BJ (cell line): ENCODE results near the gene MARCHF3. TPM values are rescaled to one million over a fixed set of nuclear protein-coding genes. Genes with fewer than 3 reads are reported as not detected.

ENCODE experiments used
- CTCF ChIA-PET: fragments of 350-600 bp; formaldehyde crosslinking; extraction: SDS; loops from one replicate; lab custom pipeline; 2021; ENCODE audit warnings: antibody characterized with exemption, inconsistent platforms; lab: Yijun Ruan, JAX
- POLR2A ChIA-PET: fragments of 300-600 bp; sonication (Branson Sonifier 250); formaldehyde crosslinking; extraction: SDS; loops from one replicate; lab custom pipeline; 2021; ENCODE audit warnings: antibody characterized with exemption; lab: Charles Lee
- DNase-seq: peaks from one replicate; pipeline ENCODE4 v3.0.0-alpha.2; 2011; ENCODE audit warnings: low read depth
- H3K27me3 ChIP-seq: 2 replicates; pipeline ENCODE4 v1.6.0; 2011; ENCODE audit warnings: low read length; ENCODE audit not compliant: control insufficient read depth, insufficient read depth
- H3K36me3 ChIP-seq: 2 replicates; pipeline ENCODE4 v1.5.1; 2011; ENCODE audit warnings: low read length; ENCODE audit not compliant: control insufficient read depth, insufficient read depth
- H3K4me3 ChIP-seq: 2 replicates; pipeline ENCODE4 v1.5.1; 2011; ENCODE audit warnings: low read depth, mild to moderate bottlenecking, control low read depth, low read length
- polyA plus RNA-seq: library from polyadenylated mRNA; depleted of rRNA; stranded (reverse); fragments of >200 nt; gene quantifications from 2 replicates; pipeline ENCODE4 v1.2.3, GENCODE V29; 2011
- TF ChIP-seq, protein P1 (sequence below): IDR thresholded peaks from 2 replicates; pipeline ENCODE4 v1.5.1; 2011; ENCODE audit warnings: low read depth, mild to moderate bottlenecking, control low read depth, inconsistent platforms, low read length, moderate library complexity; ENCODE audit not compliant: insufficient read depth

MARCHF3 gene
- polyA plus RNA-seq, 1 experiment, result 8.6 TPM

DNA sequence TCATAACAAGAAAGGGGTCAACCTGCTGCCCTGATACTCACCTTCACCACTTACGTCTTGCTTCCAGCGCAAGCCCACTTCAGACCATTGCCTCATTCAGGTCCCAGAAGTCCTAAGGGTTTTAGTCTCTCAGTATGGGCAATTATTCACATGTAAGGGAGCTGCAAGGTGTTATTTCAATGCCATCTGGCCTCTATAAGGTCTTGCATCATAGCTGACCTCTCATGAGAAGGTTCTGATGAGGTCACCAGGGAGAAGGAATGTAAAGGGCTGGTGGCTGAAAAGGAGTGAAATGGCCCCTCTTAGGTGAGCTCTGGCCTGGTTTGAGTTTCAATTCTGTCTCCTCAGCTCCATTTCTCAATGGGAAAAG is 1.5 kb upstream of the MARCHF3 start:
- TF ChIP-seq, protein P1, sequence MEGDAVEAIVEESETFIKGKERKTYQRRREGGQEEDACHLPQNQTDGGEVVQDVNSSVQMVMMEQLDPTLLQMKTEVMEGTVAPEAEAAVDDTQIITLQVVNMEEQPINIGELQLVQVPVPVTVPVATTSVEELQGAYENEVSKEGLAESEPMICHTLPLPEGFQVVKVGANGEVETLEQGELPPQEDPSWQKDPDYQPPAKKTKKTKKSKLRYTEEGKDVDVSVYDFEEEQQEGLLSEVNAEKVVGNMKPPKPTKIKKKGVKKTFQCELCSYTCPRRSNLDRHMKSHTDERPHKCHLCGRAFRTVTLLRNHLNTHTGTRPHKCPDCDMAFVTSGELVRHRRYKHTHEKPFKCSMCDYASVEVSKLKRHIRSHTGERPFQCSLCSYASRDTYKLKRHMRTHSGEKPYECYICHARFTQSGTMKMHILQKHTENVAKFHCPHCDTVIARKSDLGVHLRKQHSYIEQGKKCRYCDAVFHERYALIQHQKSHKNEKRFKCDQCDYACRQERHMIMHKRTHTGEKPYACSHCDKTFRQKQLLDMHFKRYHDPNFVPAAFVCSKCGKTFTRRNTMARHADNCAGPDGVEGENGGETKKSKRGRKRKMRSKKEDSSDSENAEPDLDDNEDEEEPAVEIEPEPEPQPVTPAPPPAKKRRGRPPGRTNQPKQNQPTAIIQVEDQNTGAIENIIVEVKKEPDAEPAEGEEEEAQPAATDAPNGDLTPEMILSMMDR, result no peak
- CTCF ChIA-PET, result interaction anchor here (0.8 to 1.3 kb wide), 3 partner anchors 20 to 185 kb away, joined by 3 read pairs; no protein-coding TSS in a partner anchor

DNA sequence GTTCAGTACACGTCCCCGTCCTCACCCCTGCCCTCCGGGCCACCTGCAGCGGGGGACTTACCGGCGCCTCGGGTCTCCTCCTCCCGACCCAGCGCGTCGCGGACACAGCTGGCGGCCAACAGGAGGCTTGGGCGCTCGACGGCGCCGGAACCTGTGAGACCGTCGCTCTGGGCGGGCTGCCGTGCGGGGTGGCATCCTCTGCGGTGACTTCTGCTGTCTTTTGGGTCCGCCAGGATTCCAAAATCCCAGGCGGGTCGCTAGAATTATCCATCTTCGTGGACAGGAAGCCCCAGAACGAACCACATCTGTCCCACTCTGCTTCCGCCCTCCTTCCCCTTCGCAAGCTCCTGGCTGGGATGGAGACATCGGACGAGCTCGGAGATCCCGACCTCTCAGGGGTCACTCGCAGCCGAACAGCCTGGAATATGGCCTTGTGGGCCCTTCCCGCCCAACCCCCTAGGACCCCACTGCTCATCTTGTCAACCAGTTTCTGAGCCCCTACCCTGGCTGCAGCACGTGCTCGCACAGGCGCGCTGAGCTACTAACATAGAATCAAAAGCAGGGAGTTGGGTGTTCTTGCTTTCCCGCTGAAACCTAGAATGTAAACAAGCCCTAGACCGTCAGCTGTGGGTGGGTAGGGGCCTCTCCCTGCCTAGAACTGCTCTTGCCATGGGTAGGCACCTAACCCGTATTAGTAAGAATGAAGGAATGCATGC is 947 bp upstream of the MARCHF3 start:
- Histone ChIP-seq H3K36me3 (no peaks in the 10 kb centered on the region), H3K27me3 (no peaks in the 10 kb centered on the region), H3K4me3 (peak overlapping the region; percentile 91)
- ChIA-PET POLR2A (no interaction called here), CTCF (interaction anchor here (0.7 to 1.3 kb wide), 6 partner anchors 20 to 294 kb away, joined by 3 read pairs; no protein-coding TSS in a partner anchor)
- TF ChIP-seq, protein P1, result no peak
- DNase-seq, result no peak

More for the DNA sequence above, 1.5 kb upstream of the MARCHF3 start:
- POLR2A ChIA-PET, result interaction anchor here (0.5 kb wide), 1 partner anchor 722 kb away, joined by 8 read pairs; no protein-coding TSS in a partner anchor
- no peak overlapping the region for H3K4me3 ChIP-seq
- no peaks in the 10 kb centered on the region for H3K27me3 ChIP-seq
- H3K36me3 ChIP-seq, result no peaks in the 10 kb centered on the region
- no peak for DNase-seq

DNA sequence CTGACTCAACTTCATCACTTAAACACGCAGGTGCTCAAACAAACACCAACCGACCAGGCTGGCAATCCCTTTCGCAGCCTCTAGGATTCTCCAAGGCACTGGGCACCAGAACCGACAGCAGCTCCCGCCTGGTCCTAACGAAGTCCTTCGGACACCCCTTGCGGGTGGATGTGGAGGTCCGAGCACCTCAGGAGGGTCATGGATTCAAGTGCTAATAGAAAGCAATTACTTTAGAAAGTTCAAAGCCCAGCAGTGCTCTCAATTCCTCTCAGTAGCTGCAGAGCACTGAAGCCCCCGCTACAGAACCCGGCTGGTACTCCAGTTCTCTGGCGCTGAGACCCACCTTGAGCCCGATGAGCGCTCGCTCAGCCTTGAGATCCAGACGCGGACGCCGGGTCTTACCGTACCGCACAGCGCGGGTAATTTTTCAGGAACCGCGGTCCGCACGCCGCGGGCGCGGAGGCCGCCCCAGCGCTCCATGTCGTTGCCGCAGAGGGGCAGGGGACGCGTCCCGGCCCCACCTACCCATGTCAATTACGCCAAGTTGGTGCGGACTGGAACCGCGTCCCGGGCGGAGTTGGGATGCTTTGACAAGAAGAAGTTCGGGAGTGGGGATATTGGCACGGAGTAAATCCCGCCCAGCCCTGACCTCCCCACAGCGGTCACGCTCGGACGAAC is 638 bp downstream of the MARCHF3 start:
- H3K4me3 ChIP-seq, result peak overlapping the region; percentile 91
- no peaks in the 10 kb centered on the region for H3K36me3 ChIP-seq
- ChIA-PET CTCF (interaction anchor here (0.6 to 1.6 kb wide), 9 partner anchors 10 to 285 kb away, joined by 3 to 6 read pairs (median 3); no protein-coding TSS in a partner anchor), POLR2A (no interaction called here)
- TF ChIP-seq, protein P1, result peak; percentile 52
- DNase-seq, result no peak
- no peaks in the 10 kb centered on the region for H3K27me3 ChIP-seq

DNA sequence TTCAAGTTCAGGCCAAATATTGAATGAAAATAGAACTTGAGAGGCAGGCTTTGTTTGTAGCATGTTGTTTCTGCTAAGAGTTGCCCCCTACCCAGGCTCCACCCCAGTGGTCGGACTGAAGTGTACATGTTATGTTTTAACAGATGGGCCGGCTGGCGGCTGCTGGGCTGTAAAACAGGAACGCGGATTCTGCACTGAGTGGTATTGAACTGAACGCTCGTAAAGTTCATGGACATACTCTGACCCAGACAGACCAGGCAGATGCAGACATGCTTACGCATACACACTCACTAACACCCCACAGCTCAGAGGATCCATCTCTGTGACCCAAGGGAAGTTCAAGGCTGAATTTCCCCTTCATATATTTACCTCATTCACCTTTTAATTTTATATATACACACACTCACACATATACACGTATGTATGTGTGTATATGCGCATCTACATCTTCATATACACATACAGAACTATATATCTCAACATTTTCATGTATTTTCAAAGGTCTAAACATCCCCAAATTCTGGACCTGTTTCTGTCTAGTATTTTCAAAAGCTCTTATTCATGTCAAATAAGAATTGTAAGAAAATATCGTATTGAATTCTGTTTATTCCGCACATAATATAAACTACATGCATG is 1.4 kb downstream of the MARCHF3 start:
- Histone ChIP-seq H3K4me3 (peak overlapping the region; percentile 91), H3K27me3 (no peaks in the 10 kb centered on the region), H3K36me3 (no peaks in the 10 kb centered on the region)
- no peak for DNase-seq
- POLR2A ChIA-PET, result interaction anchor here (0.6 kb wide), 1 partner anchor 205 kb away, joined by 5 read pairs; no protein-coding TSS in a partner anchor
- TF ChIP-seq, protein P1, result no peak
- CTCF ChIA-PET, result interaction anchor here (0.6 to 1.6 kb wide), 9 partner anchors 9 to 285 kb away, joined by 3 to 6 read pairs (median 3); no protein-coding TSS in a partner anchor

DNA sequence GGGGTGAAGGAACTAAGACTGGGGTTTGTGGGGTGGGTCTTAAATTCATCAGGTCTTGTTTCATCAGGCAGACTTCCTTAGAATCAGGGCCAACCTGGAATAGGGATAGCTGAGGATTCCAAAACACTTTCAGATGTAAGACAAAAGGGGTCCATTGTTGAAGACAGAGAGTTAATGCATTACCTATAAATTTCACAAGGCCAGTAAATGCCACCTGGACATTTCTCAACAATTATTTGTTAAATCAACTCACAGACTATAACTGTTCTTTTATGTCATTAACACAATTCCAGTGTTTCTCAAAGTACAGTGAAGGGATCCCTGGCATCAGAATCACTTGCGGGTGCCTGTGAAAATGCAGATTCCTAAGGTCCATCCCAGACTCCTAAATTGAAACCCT is 2.8 kb downstream of the MARCHF3 start:
- Histone ChIP-seq H3K36me3 (no peaks in the 10 kb centered on the region), H3K27me3 (no peaks in the 10 kb centered on the region), H3K4me3 (no peak overlapping the region)
- TF ChIP-seq, protein P1, result no peak
- ChIA-PET CTCF (no interaction called here), POLR2A (no interaction called here)
- no peak for DNase-seq
